HG03521 (cell line): Measurements from ENCODE around the gene ABCB6.
"Not testable (repeated sequence)": the region's sequence is repeated elsewhere in the genome, so short reads cannot be mapped to it uniquely, and the experiment has no call there.

Experiments used
- ATAC-seq: cut with Tn5 transposase; IDR thresholded peaks from one replicate; pipeline ENCODE4 v1.9.1; 2021; ENCODE audit warnings: mild to moderate bottlenecking, moderate library complexity; ENCODE audit not compliant: unreplicated experiment

ABCB6 gene

DNA sequence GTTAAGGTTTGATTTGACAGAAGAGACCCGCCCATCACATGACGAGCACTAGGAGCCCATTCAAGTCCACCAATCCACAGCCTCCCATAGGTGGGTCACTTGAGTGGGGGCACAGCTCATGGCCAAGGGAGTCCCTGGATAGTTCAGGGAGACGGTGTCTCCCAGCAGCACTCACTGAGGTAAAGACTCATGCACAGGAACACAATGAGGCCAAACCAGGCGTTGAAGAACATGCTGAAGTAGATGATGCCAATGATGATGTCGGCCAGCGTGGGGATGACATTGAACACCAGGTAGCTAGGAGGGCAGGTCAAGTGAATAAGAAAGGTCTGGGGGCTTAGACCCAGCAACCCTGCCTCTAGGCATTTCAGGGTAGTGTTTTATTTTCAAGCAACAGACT, 4.0 kb downstream of the ABCB6 start:
- ATAC-seq: no peak

DNA sequence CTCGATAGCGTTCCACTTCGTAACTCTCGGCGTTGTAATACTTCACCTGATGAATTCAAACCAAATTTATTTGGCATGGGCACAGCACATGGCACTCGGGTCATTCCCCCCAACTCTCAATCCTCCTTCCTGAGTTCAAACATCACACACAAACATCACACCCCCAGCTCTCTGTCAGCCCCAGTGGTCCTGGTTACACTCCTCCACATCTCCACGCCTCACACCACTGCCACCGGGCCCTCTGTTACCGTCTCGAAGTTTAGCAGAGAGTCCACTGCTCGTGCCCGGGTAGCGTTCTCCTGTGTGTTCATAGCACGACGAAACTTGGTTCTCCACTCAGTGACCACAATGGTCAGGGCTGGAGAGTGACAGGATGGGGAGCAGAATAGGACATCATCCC, 4.6 kb downstream of the ABCB6 start:
- ATAC-seq: no peak

DNA sequence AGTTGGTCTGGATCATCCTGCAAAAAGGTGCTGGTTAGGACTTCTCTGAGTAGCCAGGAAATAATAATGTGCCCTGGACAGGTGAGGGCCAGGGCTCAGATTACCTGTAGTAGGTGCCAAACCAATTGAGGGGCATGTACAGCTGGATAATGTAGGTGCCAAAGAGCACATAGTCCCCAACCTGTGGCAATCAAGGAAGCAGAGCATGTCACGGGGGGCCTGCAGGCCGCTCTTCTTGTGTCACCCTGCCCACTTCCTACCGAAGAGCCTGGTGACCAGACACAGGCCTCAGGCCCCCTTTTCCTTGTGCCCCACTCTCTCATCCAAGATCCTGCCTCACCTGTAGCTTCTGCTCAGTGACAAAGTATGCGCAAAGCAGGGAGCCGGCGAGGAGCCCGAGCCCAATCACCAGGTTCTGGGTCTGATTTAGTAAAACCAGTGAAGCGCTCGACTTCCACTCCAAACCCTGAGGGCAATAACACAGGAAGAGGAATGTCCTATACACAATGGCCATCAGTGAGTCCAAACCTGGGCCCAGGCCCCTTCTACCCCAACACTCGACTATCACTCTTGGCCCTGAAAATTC, 5.2 kb downstream of the ABCB6 start:
- no peak for ATAC-seq

DNA sequence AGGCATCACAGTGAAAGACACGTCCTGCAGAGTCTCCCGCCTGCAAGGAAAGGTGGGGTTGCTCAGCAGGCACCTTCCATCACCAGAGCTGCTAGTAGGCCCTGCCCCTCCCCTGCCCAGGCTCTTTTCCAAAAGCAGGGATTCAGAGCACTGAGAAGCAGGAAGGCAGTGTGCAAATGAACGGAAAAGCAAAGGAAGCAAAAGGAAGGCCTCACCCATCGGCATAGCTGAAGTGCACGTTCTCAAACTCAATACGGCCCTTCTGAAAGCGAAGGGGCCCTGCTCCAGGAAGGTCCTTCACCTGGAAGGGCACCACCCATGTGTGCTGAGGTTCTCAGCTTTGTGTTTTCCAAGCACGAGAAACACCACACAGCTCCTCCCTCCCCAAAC, 5.7 kb downstream of the ABCB6 start:
- no peak for ATAC-seq

DNA sequence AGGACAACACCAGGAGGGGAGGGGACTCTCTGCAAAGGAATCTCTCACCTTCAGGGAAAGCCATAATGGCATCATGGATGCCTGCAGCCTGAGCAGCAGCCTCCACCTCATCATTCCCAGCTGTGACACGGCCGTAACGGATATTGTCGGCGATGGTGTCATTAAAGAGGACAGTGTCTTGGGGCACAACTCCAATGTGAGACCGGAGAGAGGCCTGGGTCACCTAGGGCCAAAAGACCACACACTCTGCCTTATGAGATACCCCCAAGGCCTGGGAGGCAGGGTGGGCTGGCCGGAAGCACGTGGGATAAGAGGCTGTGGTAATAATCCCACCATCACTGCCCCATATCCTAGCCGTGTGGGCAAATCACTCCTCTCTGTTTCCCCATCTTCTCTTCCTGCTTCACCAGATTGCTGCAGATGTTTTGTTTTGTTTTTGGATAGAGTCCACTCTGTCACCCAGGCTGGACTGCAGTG, 7.8 kb downstream of the ABCB6 start:
- ATAC-seq: no peak

DNA sequence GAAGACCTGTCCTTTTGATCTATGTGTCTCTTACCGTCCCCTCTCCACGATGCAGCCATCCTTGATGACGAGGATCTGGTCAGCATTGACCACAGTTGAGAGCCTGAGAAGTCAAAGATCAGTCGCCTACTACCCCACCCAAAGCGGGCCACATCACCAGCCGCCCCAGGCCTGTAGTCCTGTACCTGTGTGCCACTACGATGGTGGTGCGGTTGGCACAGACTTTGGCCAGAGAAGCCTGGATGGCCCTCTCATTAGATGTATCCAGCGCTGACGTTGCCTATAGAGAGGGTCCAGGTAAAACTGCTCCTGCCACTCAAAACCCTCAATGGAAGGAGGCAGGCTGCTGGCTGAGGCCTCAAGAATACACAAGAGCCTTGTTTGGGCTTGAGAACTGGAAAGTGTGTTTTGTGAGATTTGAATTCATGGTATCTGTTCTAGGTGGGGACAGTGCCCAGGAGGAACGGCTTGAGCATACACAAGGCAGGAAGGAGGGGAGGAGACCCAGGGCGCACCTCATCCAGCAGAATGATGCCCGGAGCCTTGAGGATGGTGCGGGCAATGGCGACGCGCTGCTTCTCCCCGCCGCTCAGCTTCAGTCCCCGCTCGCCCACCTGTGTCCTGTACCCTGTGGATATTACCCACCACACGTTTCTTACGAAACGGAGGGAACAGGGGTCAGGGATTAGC, 8.4 kb downstream of the ABCB6 start:
- no peak for ATAC-seq

DNA sequence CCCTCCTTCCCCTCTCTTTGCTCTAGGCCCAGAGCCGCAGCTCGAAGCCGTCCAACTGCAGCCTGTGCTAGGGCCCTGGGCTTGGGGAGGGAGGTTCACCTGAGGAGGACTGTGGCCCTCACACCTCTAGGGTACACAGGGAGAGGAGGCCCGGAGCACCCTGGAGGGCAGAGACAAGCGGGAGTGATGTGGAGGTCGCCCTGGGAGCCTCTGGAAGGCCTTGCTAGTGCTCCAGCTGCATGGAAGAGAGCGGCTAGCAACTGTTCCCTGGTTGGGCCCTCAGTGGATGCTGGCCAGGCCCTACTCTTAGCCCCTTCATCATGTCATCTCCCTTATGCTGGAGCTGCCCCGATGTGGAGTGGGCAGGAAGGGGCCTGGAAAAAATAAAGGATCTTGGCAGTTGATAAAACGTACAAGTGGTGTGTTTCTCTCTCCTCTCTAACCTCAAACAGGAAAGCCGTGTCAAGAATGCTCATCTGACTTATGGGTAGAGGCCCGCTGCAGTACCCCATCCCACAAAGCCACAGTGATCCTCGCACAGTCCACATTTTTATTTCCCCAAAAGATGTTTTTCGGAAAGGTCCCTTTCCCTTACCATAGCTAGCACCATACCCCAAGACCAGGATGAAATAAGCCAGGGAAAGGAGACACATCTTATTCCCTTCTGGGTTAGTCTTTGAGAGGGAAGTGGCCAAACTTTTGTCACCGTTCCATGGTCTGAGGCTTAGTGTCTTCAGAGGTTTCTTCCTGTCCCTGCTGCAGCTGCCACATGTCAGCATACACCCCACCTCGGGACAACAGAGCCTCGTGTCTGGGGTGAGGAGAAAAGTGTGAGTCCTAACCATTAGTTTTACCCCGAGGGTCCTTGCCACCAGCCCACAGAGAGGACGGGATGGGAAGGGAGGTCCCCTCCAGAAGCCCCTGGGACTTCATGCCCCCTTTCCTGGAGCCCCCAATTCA, 9.2 kb downstream of the ABCB6 start:
- no peak for ATAC-seq

DNA sequence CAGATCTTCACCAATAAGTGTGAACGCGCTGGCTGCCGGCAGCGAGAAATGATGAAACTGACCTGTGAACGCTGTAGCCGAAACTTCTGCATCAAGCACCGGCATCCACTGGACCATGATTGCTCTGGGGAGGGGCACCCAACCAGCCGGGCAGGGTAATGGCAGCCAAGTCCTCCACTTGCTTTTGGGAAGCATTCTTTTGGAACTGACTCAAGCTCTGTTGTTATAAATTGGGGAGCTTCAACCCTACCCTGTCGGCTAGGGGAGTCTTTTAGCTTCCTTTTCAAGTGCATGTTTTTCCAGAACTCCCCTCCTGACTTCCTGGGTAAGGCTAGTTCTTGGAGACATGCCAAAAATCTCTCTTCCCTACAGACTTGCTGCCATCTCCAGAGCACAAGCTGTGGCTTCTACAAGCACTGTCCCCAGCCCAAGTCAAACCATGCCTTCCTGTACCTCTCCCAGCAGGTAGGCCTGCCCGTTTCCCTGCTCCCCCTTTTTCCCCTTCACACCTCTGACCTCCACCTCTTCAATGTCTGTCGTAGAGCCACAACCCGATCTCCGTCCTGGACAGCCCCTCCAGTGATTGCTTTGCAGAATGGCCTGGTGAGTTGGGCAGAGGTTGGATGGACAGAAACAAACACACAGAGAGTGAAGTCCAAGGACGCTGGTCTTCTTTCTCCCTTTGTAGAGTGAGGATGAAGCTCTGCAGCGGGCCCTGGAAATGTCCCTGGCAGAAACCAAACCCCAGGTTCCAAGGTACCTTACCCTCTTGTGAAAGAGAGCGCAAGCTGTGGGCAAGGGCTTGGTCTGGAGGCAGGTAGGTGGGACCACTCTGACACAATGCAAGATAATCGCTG, 10.6 kb downstream of the ABCB6 start:
- ATAC-seq: no peak

DNA sequence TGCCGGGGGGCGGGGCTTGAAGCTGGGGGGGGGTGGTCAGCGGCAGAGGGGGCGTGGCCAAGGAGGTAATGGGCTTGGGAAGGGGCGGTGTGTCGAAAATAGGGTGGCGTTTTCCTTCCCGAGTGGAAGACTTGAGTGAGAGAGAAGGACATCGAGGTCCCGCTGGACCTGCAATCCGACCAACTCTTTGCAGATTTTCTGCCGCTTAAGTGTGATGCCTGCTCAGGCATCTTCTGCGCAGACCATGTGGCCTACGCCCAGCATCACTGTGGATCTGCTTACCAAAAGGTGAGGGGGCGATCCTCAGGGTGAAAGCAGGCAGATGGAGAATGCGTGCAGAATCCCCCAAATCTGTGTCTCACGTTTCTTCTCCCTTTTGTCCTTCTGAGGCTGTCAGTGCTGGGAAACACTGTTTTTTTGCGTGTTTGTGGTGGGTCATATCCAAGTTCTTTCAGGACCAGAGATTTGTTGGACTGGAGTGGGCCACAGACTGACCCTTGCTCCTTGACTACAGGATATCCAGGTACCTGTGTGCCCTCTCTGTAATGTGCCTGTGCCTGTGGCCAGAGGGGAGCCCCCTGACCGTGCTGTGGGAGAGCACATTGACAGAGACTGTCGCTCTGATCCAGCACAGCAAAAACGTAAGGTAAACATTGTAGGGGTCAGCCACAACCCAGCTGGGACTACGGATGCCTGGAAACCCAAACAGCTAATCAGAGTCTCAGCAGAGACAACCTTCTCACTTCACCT, 11.4 kb downstream of the ABCB6 start:
- ATAC-seq: no peak

DNA sequence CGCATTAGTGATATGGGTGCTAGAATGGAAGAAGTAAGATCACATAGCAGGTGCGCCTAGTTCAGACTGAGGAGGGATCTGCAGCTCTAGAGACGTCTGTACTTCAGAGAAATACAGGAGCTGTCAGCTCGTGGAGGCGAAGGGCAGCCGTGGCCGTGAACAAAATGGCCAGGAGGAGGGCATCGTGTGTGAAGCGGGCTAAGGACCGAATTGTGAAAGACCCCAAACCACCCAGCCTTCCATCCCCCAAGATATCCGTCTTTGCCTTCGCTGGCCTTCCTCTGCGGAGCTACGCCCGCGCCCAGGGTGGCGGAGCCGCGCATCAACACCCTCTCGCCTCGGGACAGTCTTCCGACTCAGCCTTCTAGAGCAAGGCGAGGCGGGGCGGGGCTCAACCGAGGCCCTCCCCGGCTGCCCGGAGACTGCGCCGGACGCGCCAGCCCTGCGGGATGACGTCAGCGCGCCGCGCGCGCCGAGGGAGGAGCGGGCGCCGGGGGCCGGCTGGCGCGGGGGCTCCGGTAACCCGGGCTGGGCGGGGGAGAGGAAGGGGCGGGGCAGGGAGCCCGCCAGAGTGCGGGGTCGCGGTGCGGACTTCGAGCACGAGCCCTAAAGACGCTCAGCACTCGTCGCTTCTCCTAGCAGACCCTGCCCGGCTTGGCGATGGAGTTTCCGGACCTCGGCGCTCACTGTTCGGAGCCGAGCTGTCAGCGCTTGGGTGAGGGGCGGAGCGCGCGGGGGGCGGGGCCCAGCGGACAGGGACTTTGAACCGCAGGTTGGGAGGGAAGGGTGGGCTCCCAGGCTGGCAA, 12.2 kb downstream of the ABCB6 start, which contains the start of gene ZFAND2B:
TSS of gene ZFAND2B (plus strand) at position 455 of the 806 bp plus-strand sequence. CDS start at position 661, 206 bp downstream.
- peak; percentile 97 for ATAC-seq

DNA sequence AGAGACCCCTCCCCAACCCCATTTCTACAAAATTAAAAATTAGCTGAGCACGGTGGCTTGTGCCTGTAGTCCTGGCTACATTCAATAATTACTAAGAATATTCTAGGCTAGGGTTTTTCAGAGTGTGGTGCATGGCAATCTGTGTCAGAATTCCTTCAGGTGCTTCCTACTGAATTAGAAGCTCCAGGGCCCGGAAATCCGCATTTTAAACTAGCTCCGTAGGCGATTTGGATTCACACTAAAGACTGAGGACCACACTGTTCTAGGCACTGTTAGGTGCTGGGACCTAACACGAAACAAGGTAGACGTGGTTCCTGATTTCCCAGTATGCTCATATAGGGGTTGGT, 12.8 kb downstream of the ABCB6 start:
- ATAC-seq: no peak

DNA sequence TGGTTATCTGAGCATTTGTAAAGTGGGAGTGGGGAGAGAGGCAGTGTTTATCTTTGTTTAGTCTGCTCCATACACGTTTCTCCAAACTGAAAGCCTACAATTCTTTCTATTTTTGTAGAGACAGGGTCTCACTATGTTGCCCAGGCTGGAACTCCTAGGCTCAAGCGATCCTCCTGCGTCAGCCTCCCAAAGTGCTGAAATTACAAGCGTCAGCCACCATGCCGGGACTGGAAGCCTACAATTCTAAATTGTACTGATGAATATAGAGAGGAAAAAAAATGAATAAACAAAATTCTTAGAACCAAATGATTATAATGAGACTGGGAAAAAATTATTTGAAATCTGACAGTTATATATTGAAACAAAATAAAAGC, 13.6 kb downstream of the ABCB6 start:
- no peak for ATAC-seq

DNA sequence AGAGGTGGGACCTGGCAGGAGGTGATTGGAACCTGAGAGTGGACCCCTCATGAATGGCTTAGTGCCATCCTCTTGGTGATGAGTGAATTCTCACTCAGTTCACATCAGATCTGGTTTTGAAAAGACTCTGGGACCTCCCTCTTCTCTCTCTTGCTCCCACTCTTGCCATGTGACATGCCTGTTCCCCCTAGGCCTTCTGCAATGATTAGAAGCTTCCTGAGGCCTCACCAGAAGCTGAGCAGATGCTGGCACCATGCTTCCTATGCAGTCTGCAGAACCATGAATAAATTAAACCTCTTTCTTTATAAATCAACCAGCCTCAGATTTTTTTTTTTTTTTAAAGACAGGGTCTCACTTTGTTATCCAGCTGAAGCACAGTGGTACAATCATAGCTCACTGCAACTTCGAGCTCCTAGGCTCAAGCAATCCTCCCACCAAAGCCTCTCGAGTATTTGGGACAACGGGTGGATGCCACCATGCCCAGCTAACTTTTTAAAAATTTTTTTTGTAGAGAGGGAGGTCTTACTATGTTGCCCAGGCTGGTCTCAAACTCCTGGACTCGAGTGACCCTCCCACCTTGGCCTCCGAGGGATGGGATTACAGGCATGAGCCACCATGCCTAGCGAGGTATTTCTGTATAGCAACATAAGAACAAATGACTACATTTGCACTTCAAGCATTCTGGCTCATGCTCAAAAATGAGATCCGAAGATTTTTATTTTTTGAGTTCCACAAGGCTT, 14.2 kb downstream of the ABCB6 start:
- ATAC-seq: no peak

DNA sequence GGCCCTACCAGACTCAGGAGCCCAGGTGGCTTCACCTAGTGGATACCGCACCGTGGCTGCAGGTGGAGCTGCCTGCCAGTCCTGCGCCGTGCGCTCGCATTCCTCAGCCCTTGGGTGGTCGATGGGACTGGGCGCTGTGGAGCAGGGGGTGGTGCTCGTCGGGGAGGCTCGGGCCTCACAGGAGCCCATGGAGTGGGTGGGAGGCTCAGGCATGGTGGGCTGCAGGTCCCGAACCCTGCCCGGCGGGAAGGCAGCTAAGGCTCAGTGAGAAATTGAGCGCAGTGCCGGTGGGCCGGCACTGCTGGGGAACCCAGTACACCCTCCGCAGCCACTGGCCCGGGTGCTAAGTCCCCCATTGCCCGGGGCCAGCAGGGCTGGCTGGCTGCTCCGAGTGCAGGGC, 17.4 kb downstream of the ABCB6 start:
- ATAC-seq: not testable (repeated sequence)

DNA sequence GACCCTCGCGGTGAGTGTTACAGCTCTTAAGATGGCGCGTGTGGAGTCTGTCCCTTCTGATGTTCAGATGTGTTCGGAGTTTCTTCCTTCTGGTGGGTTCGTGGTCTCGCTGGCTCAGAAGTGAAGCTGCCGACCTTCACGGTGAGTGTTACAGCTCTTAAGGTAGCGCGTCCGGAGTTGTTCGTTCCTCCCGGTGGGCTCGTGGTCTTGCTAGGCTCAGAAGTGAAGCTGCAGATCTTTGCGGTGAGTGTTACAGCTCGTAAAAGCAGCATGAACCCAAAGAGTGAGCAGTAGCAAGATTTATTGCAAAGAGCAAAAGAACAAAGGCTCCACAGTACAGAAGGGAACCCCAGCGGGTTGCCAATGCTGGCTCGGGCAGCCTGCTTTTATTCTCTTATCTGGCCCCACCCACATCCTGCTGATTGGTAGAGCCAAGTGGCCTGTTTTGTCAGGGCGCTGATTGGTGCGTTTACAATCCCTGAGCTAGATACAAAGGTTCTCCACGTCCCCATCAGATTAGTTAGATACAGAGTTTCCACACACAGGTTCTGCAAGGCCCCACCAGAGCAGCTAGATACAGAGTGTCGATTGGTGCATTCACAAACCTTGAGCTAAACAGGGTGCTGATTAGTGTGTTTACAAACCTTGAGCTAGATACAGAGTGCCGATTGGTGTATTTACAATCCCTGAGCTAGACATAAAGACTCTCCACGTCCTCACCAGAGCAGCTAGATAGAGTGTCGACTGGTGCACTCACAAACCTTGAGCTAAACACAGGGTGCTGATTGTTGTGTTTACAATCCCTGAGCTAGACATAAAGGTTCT, 18.0 kb downstream of the ABCB6 start:
- not testable (repeated sequence) for ATAC-seq

DNA sequence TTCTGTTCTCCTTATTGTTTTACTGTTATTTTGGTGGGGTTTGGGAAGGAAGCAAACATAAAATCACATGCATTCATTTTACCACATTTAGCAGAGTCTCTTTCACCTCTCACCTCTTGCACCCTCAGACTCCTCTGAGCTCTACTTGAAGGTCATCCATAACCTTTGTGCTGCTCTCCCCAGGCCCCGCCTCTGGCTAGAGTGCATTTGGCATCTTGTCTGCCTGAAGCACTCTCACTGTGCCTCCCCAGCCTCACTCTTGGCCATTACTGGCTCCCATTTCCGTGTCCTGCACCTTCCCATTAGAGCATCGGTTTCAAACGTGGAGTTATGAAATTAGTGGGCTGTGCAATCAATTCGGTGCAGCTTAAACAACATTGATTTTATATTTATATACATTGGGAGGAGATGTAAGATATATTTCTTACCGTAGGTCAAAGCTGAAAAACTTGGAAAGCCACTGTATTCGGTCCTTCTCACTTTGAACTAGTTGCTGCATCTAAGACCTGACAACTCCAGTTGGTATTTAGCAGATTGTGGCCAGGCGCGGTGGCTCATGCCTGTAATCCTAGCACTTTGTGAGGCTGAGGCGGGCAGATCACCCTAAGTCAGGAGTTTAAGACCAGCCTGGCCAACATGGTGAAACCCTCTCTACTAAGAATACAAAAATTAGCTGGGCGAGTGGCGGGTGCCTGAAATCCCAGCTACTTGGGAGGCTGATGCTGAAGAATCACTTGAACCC, 19.1 kb downstream of the ABCB6 start:
- no peak for ATAC-seq

DNA sequence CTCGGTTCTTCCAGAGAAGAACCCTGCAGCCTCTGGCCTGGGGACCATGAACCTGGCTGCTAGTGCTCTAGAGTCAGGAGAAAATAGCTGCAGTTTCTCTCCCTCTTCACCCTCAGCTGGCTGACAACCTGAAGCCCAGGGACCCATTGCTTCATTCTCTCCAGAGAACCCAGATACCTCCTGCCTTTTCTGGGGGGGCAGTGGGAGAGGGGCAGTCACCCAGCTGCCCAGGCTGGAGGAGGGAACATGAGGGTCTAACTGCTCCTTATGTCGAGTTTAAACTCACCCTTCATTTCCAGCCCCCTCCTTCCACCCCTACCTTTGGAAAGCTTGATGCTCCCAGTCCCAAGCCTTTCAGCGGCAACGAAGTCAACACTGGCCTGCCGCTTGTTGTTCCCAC, 19.8 kb downstream of the ABCB6 start:
- ATAC-seq: no peak
